HCT116 (cell line): ENCODE measurements around the gene TNFAIP8L3.

Experiments used
- ATF3 ChIP-seq: IDR thresholded peaks from 2 replicates; pipeline ENCODE4 v1.6.1; 2012
- CTCF ChIP-seq, 3 experiments: fragments of 200-600 bp in 1 of 3; sonication (generic) in 1 of 3; IDR thresholded peaks in 2 of 3; conservative IDR thresholded peaks in 1 of 3; 2 replicates each; pipeline ENCODE4 v1.5.1; 2012 to 2017; ENCODE audit warnings: low read depth in 2 of 3, low read length in 2 of 3, antibody characterized with exemption in 1 of 3, borderline replicate concordance in 1 of 3, control low read depth in 1 of 3, mild to moderate bottlenecking in 1 of 3, mixed read lengths in 1 of 3, mixed run types in 1 of 3, moderate library complexity in 1 of 3; ENCODE audit not compliant: insufficient read depth in 1 of 3
- EGR1 ChIP-seq: IDR thresholded peaks from 2 replicates; pipeline ENCODE4 v1.6.1; 2012; ENCODE audit warnings: low read depth
- EZH2 ChIP-seq: fragments of 200-600 bp; sonication (generic); IDR thresholded peaks from 2 replicates; pipeline ENCODE4 v1.6.1; 2017; ENCODE audit warnings: antibody characterized with exemption, mixed run types
- EZH2phosphoT487 ChIP-seq: fragments of 200-600 bp; IDR thresholded peaks from 2 replicates; pipeline ENCODE4 v1.6.1; 2018; ENCODE audit warnings: antibody characterized with exemption, borderline replicate concordance
- FOSL1 ChIP-seq: IDR thresholded peaks from 2 replicates; pipeline ENCODE4 v1.6.1; 2012; ENCODE audit warnings: low read depth
- JUND ChIP-seq: IDR thresholded peaks from 2 replicates; pipeline ENCODE4 v1.6.1; 2012
- POLR2A ChIP-seq: IDR thresholded peaks from 2 replicates; pipeline ENCODE4 v1.7.0; 2011; ENCODE audit warnings: borderline replicate concordance; ENCODE audit not compliant: insufficient read depth, insufficient read length; ENCODE audit errors: extremely low read depth
- POLR2AphosphoS5 ChIP-seq: IDR thresholded peaks from 2 replicates; pipeline ENCODE4 v1.6.1; 2011; ENCODE audit warnings: mild to moderate bottlenecking, low read depth, low read length, moderate library complexity
- RAD21 ChIP-seq: IDR thresholded peaks from 2 replicates; pipeline ENCODE4 v1.6.1; 2012; ENCODE audit warnings: low read depth, mild to moderate bottlenecking
- REST ChIP-seq: IDR thresholded peaks from 2 replicates; pipeline ENCODE4 v1.6.1; 2012; ENCODE audit warnings: low read depth
- SIN3A ChIP-seq: IDR thresholded peaks from 2 replicates; pipeline ENCODE4 v1.6.1; 2012; ENCODE audit warnings: low read depth
- SP1 ChIP-seq: IDR thresholded peaks from 2 replicates; pipeline ENCODE4 v1.6.1; 2012; ENCODE audit warnings: low read depth
- ZNF274 ChIP-seq: fragments of 200-500 bp; sonication (Bioruptor generic); IDR thresholded peaks from 2 replicates; pipeline ENCODE4 v1.6.1; 2014; ENCODE audit warnings: mild to moderate bottlenecking, low read depth, low read length, inconsistent platforms

- TF ChIP-seq CTCF (IDR thresholded peaks at IDR 0.05 in 2 of 3, conservative IDR thresholded peaks at IDR 0.05 in 1 of 3; ENCODE audit: borderline replicate concordance in 1 of 3, insufficient read depth in 1 of 3, low read depth in 2 of 3, low read length in 2 of 3) (no peak), EZH2phosphoT487 (no peak), RAD21 (no peak), POLR2AphosphoS5 (no peak), EZH2 (no peak), FOSL1 (no peak), EGR1 (no peak), POLR2A (no peak), ZNF274 (no peak), ATF3 (no peak), REST (no peak), SIN3A (no peak), SP1 (no peak), JUND (no peak)
Measured at GRCh38 chr15:51099185-51099584, 4.5 kb upstream of the TNFAIP8L3 start.
